Mesendoderm (in vitro differentiated cells): ENCODE measurements around the gene MYO16.

Source experiments
- DNase-seq: peaks from one replicate; pipeline ENCODE4 v3.0.0; 2013
- H2AK5ac ChIP-seq: 2 replicates; pipeline ENCODE4 v1.6.1; 2013; ENCODE audit warnings: low read length, inconsistent platforms
- H2BK120ac ChIP-seq: 2 replicates; pipeline ENCODE4 v1.6.1; 2013; ENCODE audit warnings: low read depth, mild to moderate bottlenecking, low read length, moderate library complexity, mixed read lengths
- H2BK15ac ChIP-seq: replicated peaks from 2 replicates; pipeline ENCODE4 v1.6.1; 2013; ENCODE audit warnings: low read depth, mild to moderate bottlenecking, moderate library complexity
- H2BK5ac ChIP-seq: 2 replicates; pipeline ENCODE4 v1.6.1; 2013; ENCODE audit warnings: low read length, inconsistent platforms
- H3K18ac ChIP-seq: 2 replicates; pipeline ENCODE4 v1.6.1; 2013; ENCODE audit warnings: mild to moderate bottlenecking, low read length, mixed read lengths
- H3K23ac ChIP-seq: one replicate; pipeline ENCODE4 v1.6.1; 2013; ENCODE audit warnings: low read length
- H3K27ac ChIP-seq: 2 replicates; pipeline ENCODE4 v1.5.1; 2013; ENCODE audit warnings: low read depth, mild to moderate bottlenecking, inconsistent platforms, low read length, moderate library complexity
- H3K27me3 ChIP-seq: 2 replicates; pipeline ENCODE4 v1.6.1; 2013; ENCODE audit warnings: low read length, control low read depth, mild to moderate bottlenecking, inconsistent platforms; ENCODE audit not compliant: insufficient read depth, poor library complexity
- H3K36me3 ChIP-seq: 2 replicates; pipeline ENCODE4 v1.6.1; 2013; ENCODE audit warnings: low read length, inconsistent platforms; ENCODE audit not compliant: control insufficient read depth, insufficient read depth
- H3K4ac ChIP-seq: one replicate; pipeline ENCODE4 v1.6.1; 2013; ENCODE audit warnings: low read depth, mild to moderate bottlenecking, low read length, moderate library complexity
- H3K4me1 ChIP-seq: 2 replicates; pipeline ENCODE4 v1.6.1; 2013; ENCODE audit warnings: low read depth, low read length, inconsistent platforms; ENCODE audit not compliant: control insufficient read depth
- H3K4me2 ChIP-seq: 2 replicates; pipeline ENCODE4 v1.6.1; 2013; ENCODE audit warnings: low read length
- H3K4me3 ChIP-seq: 2 replicates; pipeline ENCODE4 v1.5.1; 2013; ENCODE audit warnings: mild to moderate bottlenecking, low read length
- H3K56ac ChIP-seq: one replicate; pipeline ENCODE4 v1.6.1; 2013; ENCODE audit warnings: low read length
- H3K79me1 ChIP-seq: 2 replicates; pipeline ENCODE4 v1.6.1; 2013; ENCODE audit warnings: low read length, inconsistent platforms
- H3K79me2 ChIP-seq: 2 replicates; pipeline ENCODE4 v1.6.1; 2013; ENCODE audit warnings: mild to moderate bottlenecking, low read length; ENCODE audit not compliant: control insufficient read depth, insufficient read depth
- H3K9ac ChIP-seq: 2 replicates; pipeline ENCODE4 v1.6.1; 2013; ENCODE audit warnings: low read length, inconsistent platforms
- H4K5ac ChIP-seq: one replicate; pipeline ENCODE4 v1.6.1; 2013; ENCODE audit warnings: low read length
- H4K8ac ChIP-seq: one replicate; pipeline ENCODE4 v1.6.1; 2013; ENCODE audit warnings: low read depth, mild to moderate bottlenecking, control low read depth, low read length, moderate library complexity
- WGBS: extraction: QIAGEN DNeasy Blood & Tissue Kit; methylation state at CpG from one replicate; pipeline ENCODE4 v1.1.7; 2013; ENCODE audit warnings: low lambda C conversion rate, missing lambda C conversion rate; ENCODE audit not compliant: insufficient coverage; ENCODE audit errors: extremely low coverage; 5-methylcytosine and 5-hydroxymethylcytosine counted together

The MYO16 gene

GRCh38 chr13:109096101-109096500 is 466.7 kb downstream of the MYO16 start:
- H2BK120ac ChIP-seq, result no peak overlapping the region
- H3K56ac ChIP-seq, result no peak overlapping the region
- no peak overlapping the region for H3K23ac ChIP-seq
- no peaks in the 10 kb centered on the region for H3K79me1 ChIP-seq
- H2AK5ac ChIP-seq, result no peak overlapping the region
- H3K4me1 ChIP-seq, result no peaks in the 10 kb centered on the region
- H2BK15ac ChIP-seq, result no peak overlapping the region
- no peak overlapping the region for H2BK5ac ChIP-seq
- H3K4ac ChIP-seq, result no peak overlapping the region
- H3K27me3 ChIP-seq, result no peaks in the 10 kb centered on the region
- no peak overlapping the region for H3K4me2 ChIP-seq
- H4K8ac ChIP-seq, result no peak overlapping the region
- no peak overlapping the region for H3K4me3 ChIP-seq
- no CpG with 5 or more reads among the region's 6 CpGs for WGBS
- DNase-seq, result peak; percentile 31
- no peaks in the 10 kb centered on the region for H3K79me2 ChIP-seq
- no peaks in the 10 kb centered on the region for H3K36me3 ChIP-seq
- no peak overlapping the region for H4K5ac ChIP-seq
- H3K9ac ChIP-seq, result no peak overlapping the region
- no peak overlapping the region for H3K27ac ChIP-seq
- no peak overlapping the region for H3K18ac ChIP-seq

GRCh38 chr13:109100705-109101304 is 471.4 kb downstream of the MYO16 start:
- Histone ChIP-seq H3K18ac (no peak overlapping the region), H3K23ac (no peak overlapping the region), H3K36me3 (no peaks in the 10 kb centered on the region), H2BK120ac (no peak overlapping the region), H4K5ac (no peak overlapping the region), H3K79me2 (no peaks in the 10 kb centered on the region), H3K4me3 (no peak overlapping the region), H3K9ac (no peak overlapping the region), H3K27ac (no peak overlapping the region), H3K4me1 (no peaks in the 10 kb centered on the region), H3K4ac (no peak overlapping the region), H2BK15ac (no peak overlapping the region), H4K8ac (no peak overlapping the region), H3K4me2 (no peak overlapping the region), H3K79me1 (no peaks in the 10 kb centered on the region), H2AK5ac (no peak overlapping the region), H3K56ac (no peak overlapping the region), H2BK5ac (no peak overlapping the region), H3K27me3 (no peaks in the 10 kb centered on the region)
- WGBS, result no CpG with 5 or more reads among the region's 8 CpGs
- DNase-seq, result peak; percentile 38

- H2BK5ac ChIP-seq, result no peak overlapping the region
- H4K8ac ChIP-seq, result no peak overlapping the region
- no peak overlapping the region for H3K27ac ChIP-seq
- no peak overlapping the region for H3K4me2 ChIP-seq
- H2AK5ac ChIP-seq, result no peak overlapping the region
- H3K36me3 ChIP-seq, result no peaks in the 10 kb centered on the region
- no peaks in the 10 kb centered on the region for H3K79me2 ChIP-seq
- no peak overlapping the region for H3K4ac ChIP-seq
- no peak for DNase-seq
- no peak overlapping the region for H3K4me3 ChIP-seq
- no peak overlapping the region for H3K18ac ChIP-seq
- H3K27me3 ChIP-seq, result no peaks in the 10 kb centered on the region
- H3K79me1 ChIP-seq, result no peaks in the 10 kb centered on the region
- H4K5ac ChIP-seq, result no peak overlapping the region
- no peak overlapping the region for H2BK120ac ChIP-seq
- no CpG with 5 or more reads among the region's 3 CpGs for WGBS
- no peak overlapping the region for H3K9ac ChIP-seq
- H3K23ac ChIP-seq, result no peak overlapping the region
- H3K4me1 ChIP-seq, result no peaks in the 10 kb centered on the region
- no peak overlapping the region for H3K56ac ChIP-seq
- no peak overlapping the region for H2BK15ac ChIP-seq
Observed at GRCh38 chr13:109101550-109102144, 472.2 kb downstream of the MYO16 start.

- Histone ChIP-seq H3K4me1 (no peaks in the 10 kb centered on the region), H3K79me2 (no peaks in the 10 kb centered on the region), H4K5ac (no peak overlapping the region), H3K79me1 (no peaks in the 10 kb centered on the region), H2BK120ac (no peak overlapping the region), H2BK5ac (no peak overlapping the region), H4K8ac (no peak overlapping the region), H3K9ac (no peak overlapping the region), H2BK15ac (no peak overlapping the region), H3K4me2 (no peak overlapping the region), H2AK5ac (no peak overlapping the region), H3K18ac (no peak overlapping the region), H3K27me3 (no peaks in the 10 kb centered on the region), H3K36me3 (no peaks in the 10 kb centered on the region), H3K27ac (no peak overlapping the region), H3K4me3 (no peak overlapping the region), H3K56ac (no peak overlapping the region), H3K4ac (no peak overlapping the region), H3K23ac (no peak overlapping the region)
- WGBS, result no CpG with 5 or more reads among the region's 4 CpGs
- DNase-seq, result no peak
Observed at GRCh38 chr13:109105899-109106298, 476.5 kb downstream of the MYO16 start.

- H3K4me3 ChIP-seq, result no peak overlapping the region
- no peaks in the 10 kb centered on the region for H3K79me2 ChIP-seq
- no CpG with 5 or more reads among the region's 1 CpG for WGBS
- no peak for DNase-seq
- H2AK5ac ChIP-seq, result no peak overlapping the region
- no peaks in the 10 kb centered on the region for H3K4me1 ChIP-seq
- H2BK5ac ChIP-seq, result no peak overlapping the region
- H3K56ac ChIP-seq, result no peak overlapping the region
- no peak overlapping the region for H4K5ac ChIP-seq
- no peaks in the 10 kb centered on the region for H3K36me3 ChIP-seq
- no peak overlapping the region for H3K4ac ChIP-seq
- no peak overlapping the region for H3K4me2 ChIP-seq
- H3K18ac ChIP-seq, result no peak overlapping the region
- H3K27me3 ChIP-seq, result no peaks in the 10 kb centered on the region
- H3K79me1 ChIP-seq, result no peaks in the 10 kb centered on the region
- H3K23ac ChIP-seq, result no peak overlapping the region
- H4K8ac ChIP-seq, result no peak overlapping the region
- no peak overlapping the region for H2BK120ac ChIP-seq
- no peak overlapping the region for H3K9ac ChIP-seq
- H2BK15ac ChIP-seq, result no peak overlapping the region
- H3K27ac ChIP-seq, result no peak overlapping the region
Observed at GRCh38 chr13:109110159-109110558, 480.7 kb downstream of the MYO16 start.

- Histone ChIP-seq H3K4me2 (no peak overlapping the region), H3K27me3 (no peaks in the 10 kb centered on the region), H3K4me3 (no peak overlapping the region), H2BK15ac (no peak overlapping the region), H3K27ac (no peak overlapping the region), H3K36me3 (no peaks in the 10 kb centered on the region), H4K8ac (no peak overlapping the region), H2BK5ac (no peak overlapping the region), H3K23ac (no peak overlapping the region), H3K4me1 (no peaks in the 10 kb centered on the region), H3K79me2 (no peaks in the 10 kb centered on the region), H3K9ac (no peak overlapping the region), H3K4ac (no peak overlapping the region), H4K5ac (no peak overlapping the region), H3K18ac (no peak overlapping the region), H2AK5ac (no peak overlapping the region), H3K56ac (no peak overlapping the region), H3K79me1 (no peaks in the 10 kb centered on the region), H2BK120ac (no peak overlapping the region)
- no CpG with 5 or more reads among the region's 1 CpG for WGBS
- DNase-seq, result no peak
Observed at GRCh38 chr13:109111141-109111540, 481.7 kb downstream of the MYO16 start.
